PC-3 (cell line): ENCODE measurements around the gene C14orf93. TPM values are rescaled to one million over a fixed set of nuclear protein-coding genes. Genes with fewer than 3 reads are reported as not detected.

ENCODE experiments used
- ATAC-seq: fragments of 200-7000 bp; cut with Tn5 transposase; 2 replicates; pipeline ENCODE4 v1.9.1; 2020; ENCODE audit warnings: mild to moderate bottlenecking, moderate library complexity
- BruUV-seq: library from RNA; stranded (reverse); fragments of 400-500 nt; replicated peaks from 2 replicates; lab custom pipeline; 2021; lab: Mats Ljungman, UMichigan
- CTCF ChIA-PET: fragments of 300-600 bp; sonication (Branson Sonifier 250); formaldehyde crosslinking; loops from one replicate; lab custom pipeline; 2022; ENCODE audit warnings: antibody characterized with exemption; lab: Charles Lee
- POLR2A ChIA-PET: fragments of 300-600 bp; sonication (Branson Sonifier 250); formaldehyde crosslinking; loops from one replicate; lab custom pipeline; 2022; ENCODE audit warnings: antibody characterized with exemption; ENCODE audit not compliant: unreplicated experiment; lab: Charles Lee
- DNase-seq: peaks from one replicate; pipeline ENCODE4 v3.0.0-alpha.2; 2015
- H2AFZ ChIP-seq: fragments of 300-600 bp; sonication (generic); 2 replicates; pipeline ENCODE4 v1.6.0; 2016; ENCODE audit warnings: antibody characterized with exemption, low read length
- H3F3A ChIP-seq: fragments of 300-600 bp; sonication (generic); one replicate; pipeline ENCODE4 v1.6.0; 2017; ENCODE audit warnings: antibody characterized with exemption, low read length, control low read depth, mild to moderate bottlenecking; ENCODE audit not compliant: unreplicated experiment
- H3K27ac ChIP-seq: fragments of 300-600 bp; sonication (generic); 2 replicates; pipeline ENCODE4 v1.5.1; 2016; ENCODE audit warnings: mild to moderate bottlenecking, low read length
- H3K27me3 ChIP-seq: fragments of 300-600 bp; sonication (generic); 2 replicates; pipeline ENCODE4 v1.6.1; 2016; ENCODE audit warnings: low read length, mixed read lengths
- H3K36me3 ChIP-seq: fragments of 300-600 bp; sonication (generic); 2 replicates; pipeline ENCODE4 v1.6.1; 2016; ENCODE audit warnings: low read depth, mixed run types, low read length, mixed read lengths
- H3K4me1 ChIP-seq: fragments of 300-600 bp; sonication (generic); 2 replicates; pipeline ENCODE4 v1.5.1; 2016; ENCODE audit warnings: low read length; ENCODE audit not compliant: insufficient read depth
- H3K4me2 ChIP-seq: fragments of 300-600 bp; sonication (generic); 2 replicates; pipeline ENCODE4 v1.6.0; 2016; ENCODE audit warnings: low read length
- H3K4me3 ChIP-seq: fragments of 300-600 bp; sonication (generic); 2 replicates; pipeline ENCODE4 v1.5.1; 2016; ENCODE audit warnings: mild to moderate bottlenecking, low read length, mixed read lengths
- H3K79me2 ChIP-seq: fragments of 300-600 bp; sonication (generic); 2 replicates; pipeline ENCODE4 v1.6.1; 2017; ENCODE audit warnings: low read length, mixed read lengths
- H3K9ac ChIP-seq: fragments of 300-600 bp; sonication (generic); 2 replicates; pipeline ENCODE4 v1.6.0; 2016; ENCODE audit warnings: mild to moderate bottlenecking, low read length
- H3K9me2 ChIP-seq: fragments of 300-600 bp; sonication (generic); replicated peaks from 2 replicates; pipeline ENCODE4 v1.6.1; 2016; ENCODE audit warnings: mixed run types, low read length, mixed read lengths
- H3K9me3 ChIP-seq: fragments of 300-600 bp; sonication (generic); 2 replicates; pipeline ENCODE4 v1.6.1; 2016; ENCODE audit warnings: low read length, mixed read lengths
- H4K20me1 ChIP-seq: fragments of 300-600 bp; sonication (generic); 2 replicates; pipeline ENCODE4 v1.6.1; 2016; ENCODE audit warnings: low read length, mixed read lengths
- EZH2 ChIP-seq: fragments of 300-600 bp; sonication (generic); IDR thresholded peaks from one replicate; pipeline ENCODE4 v1.6.1; 2017; ENCODE audit warnings: antibody characterized with exemption, mild to moderate bottlenecking, low read length; ENCODE audit not compliant: unreplicated experiment
- EZH2phosphoT487 ChIP-seq: fragments of 300-600 bp; sonication (generic); IDR thresholded peaks from 2 replicates; pipeline ENCODE4 v1.6.1; 2018; ENCODE audit warnings: mild to moderate bottlenecking, antibody characterized with exemption, low read length, borderline replicate concordance
- intact Hi-C: fragments of 100-400 bp; cut with micrococcal nuclease; formaldehyde crosslinking; loops from 2 replicates; pipeline ENCODE4 v1.9.0; 2023
- total RNA-seq: library from RNA; depleted of rRNA; stranded (reverse); fragments of >200 nt; gene quantifications from 2 replicates; pipeline ENCODE4 v1.2.3, GENCODE V29; 2014
- TF ChIP-seq, protein P1 (sequence below): fragments of 300-600 bp; sonication (generic); conservative IDR thresholded peaks from 2 replicates; pipeline ENCODE4 v1.5.1; 2017; ENCODE audit warnings: antibody characterized with exemption, low read depth, mild to moderate bottlenecking, low read length

Gene C14orf93
- total RNA-seq, 1 experiment from 2014 or later, result 5.8 TPM

DNA sequence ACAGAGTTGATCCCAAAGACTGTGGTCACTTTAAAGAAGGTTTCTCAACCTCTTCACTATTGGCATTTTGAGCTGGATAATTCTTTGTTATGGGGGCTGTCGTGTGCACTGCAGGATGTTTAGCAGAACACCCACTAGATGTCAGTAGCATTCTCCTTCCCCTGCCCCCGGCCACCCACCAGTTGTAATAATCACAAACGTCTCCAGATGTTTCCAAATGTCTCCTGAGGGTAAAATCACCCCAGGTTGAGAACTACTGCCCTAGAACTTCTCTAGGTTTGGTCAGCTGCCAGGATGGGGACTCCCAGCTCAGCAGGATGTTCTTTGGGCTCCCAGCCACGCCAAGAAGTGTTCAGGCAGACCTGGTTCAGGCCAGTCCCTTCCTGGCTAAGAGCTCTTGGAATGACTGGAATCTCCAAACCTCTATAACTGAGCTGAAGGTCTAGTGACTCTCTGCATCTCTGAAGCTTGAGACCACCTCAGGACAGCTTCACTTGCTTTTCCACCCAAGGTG is 15.1 kb downstream of the C14orf93 start:
- intact Hi-C loops, result loop anchor here (1.0 to 2.0 kb wide), 2 partner anchors 30 to 63 kb away; no protein-coding TSS in a partner anchor
- Histone ChIP-seq H2AFZ (peak overlapping the region; percentile 63), H3K27ac (no peak overlapping the region), H3K9ac (no peak overlapping the region), H3K27me3 (no peaks in the 10 kb centered on the region), H3K9me2 (no peaks in the 10 kb centered on the region), H3K79me2 (no peaks in the 10 kb centered on the region), H3K36me3 (no peaks in the 10 kb centered on the region), H3K4me2 (peak overlapping the region; percentile 22; the same call in 1 of the 2 replicates), H3K9me3 (no peaks in the 10 kb centered on the region), H3F3A (no peaks in the 10 kb centered on the region), H3K4me3 (no peak overlapping the region), H3K4me1 (peaks cover 5% of the 10 kb centered on the region; the same call in 1 of the 2 replicates), H4K20me1 (no peaks in the 10 kb centered on the region)
- ChIA-PET CTCF (interaction anchor here (0.6 to 2.7 kb wide), 13 partner anchors 9 to 707 kb away, joined by 3 to 22 read pairs (median 6); partner anchors contain the start of genes C14orf119 and CDH24), POLR2A (interaction anchor here (0.6 kb wide), 2 partner anchors 11 to 124 kb away, joined by 3 to 5 read pairs; no protein-coding TSS in a partner anchor)
- DNase-seq (peak; percentile 52), ATAC-seq (peak; percentile 90)
- BruUV-seq, result no TSS peak
- TF ChIP-seq, protein P1, sequence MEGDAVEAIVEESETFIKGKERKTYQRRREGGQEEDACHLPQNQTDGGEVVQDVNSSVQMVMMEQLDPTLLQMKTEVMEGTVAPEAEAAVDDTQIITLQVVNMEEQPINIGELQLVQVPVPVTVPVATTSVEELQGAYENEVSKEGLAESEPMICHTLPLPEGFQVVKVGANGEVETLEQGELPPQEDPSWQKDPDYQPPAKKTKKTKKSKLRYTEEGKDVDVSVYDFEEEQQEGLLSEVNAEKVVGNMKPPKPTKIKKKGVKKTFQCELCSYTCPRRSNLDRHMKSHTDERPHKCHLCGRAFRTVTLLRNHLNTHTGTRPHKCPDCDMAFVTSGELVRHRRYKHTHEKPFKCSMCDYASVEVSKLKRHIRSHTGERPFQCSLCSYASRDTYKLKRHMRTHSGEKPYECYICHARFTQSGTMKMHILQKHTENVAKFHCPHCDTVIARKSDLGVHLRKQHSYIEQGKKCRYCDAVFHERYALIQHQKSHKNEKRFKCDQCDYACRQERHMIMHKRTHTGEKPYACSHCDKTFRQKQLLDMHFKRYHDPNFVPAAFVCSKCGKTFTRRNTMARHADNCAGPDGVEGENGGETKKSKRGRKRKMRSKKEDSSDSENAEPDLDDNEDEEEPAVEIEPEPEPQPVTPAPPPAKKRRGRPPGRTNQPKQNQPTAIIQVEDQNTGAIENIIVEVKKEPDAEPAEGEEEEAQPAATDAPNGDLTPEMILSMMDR, result peak; percentile 76
- no peak for TF ChIP-seq EZH2phosphoT487
- no peak for TF ChIP-seq EZH2

DNA sequence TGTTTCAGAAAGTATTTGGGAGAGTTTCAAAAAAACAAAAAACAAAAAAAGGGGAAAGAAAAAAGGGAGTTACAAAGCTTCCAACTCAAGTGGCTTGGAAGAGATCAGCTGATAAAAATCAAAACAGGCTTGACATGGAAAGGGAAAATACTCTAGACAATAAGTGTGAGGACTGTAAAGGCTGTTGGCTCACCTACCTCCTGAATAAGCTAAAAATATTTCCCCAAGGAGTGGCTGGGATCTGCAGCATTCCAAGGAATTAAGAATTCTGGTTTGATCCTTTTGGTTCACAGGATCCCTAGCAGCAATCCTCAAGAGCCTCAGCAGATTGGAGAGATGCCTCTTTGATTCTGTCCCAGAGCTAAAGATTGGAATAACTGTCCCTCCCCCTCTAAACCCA is 16.4 kb downstream of the C14orf93 start:
- no peaks in the 10 kb centered on the region for H3K9me2 ChIP-seq
- no peak overlapping the region for H3K4me3 ChIP-seq
- ChIA-PET CTCF (interaction anchor here (1.5 kb wide), 1 partner anchor 75 kb away, joined by 4 read pairs; no protein-coding TSS in a partner anchor), POLR2A (no interaction called here)
- TF ChIP-seq EZH2phosphoT487 (no peak), EZH2 (no peak)
- TF ChIP-seq, protein P1, result no peak
- no peak overlapping the region for H3K4me2 ChIP-seq
- DNase-seq (no peak), ATAC-seq (no peak)
- H3K36me3 ChIP-seq, result no peaks in the 10 kb centered on the region
- no peak overlapping the region for H2AFZ ChIP-seq
- H3K4me1 ChIP-seq, result peaks cover 5% of the 10 kb centered on the region; the same call in 1 of the 2 replicates
- H3K27ac ChIP-seq, result no peak overlapping the region
- no peaks in the 10 kb centered on the region for H3F3A ChIP-seq
- no peaks in the 10 kb centered on the region for H3K27me3 ChIP-seq
- BruUV-seq, result no TSS peak
- intact Hi-C loops, result no loop called here
- no peaks in the 10 kb centered on the region for H3K9me3 ChIP-seq
- H3K79me2 ChIP-seq, result no peaks in the 10 kb centered on the region
- no peaks in the 10 kb centered on the region for H4K20me1 ChIP-seq
- H3K9ac ChIP-seq, result no peak overlapping the region

DNA sequence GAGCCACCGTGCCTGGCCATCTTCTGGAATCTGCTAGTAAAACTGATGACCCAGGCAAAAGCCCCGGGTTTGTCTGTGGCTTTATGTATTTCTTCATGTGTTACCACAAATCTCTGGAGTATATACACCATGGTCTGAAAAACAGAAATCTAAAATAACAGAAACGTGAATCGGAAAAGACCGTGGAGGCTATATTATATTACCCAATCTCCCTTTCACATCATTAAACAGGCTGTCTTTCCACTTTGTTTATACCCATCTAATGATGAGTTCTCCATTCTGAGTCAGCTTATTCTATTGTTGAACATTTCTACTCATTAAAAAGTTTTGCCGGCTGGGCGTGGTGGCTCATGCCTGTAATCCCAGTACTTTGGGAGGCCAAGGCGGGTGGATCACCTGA is 18.1 kb downstream of the C14orf93 start:
- DNase-seq (no peak), ATAC-seq (peak; percentile 37; the same call in 1 of the 2 replicates)
- H3K27ac ChIP-seq, result no peak overlapping the region
- no peak overlapping the region for H3K4me3 ChIP-seq
- H3K36me3 ChIP-seq, result no peaks in the 10 kb centered on the region
- intact Hi-C loops, result no loop called here
- H3K4me1 ChIP-seq, result peaks cover 5% of the 10 kb centered on the region; the same call in 1 of the 2 replicates
- no peak overlapping the region for H3K4me2 ChIP-seq
- TF ChIP-seq EZH2phosphoT487 (no peak), EZH2 (no peak)
- TF ChIP-seq, protein P1, result no peak
- H3K27me3 ChIP-seq, result no peaks in the 10 kb centered on the region
- H3K9me2 ChIP-seq, result no peaks in the 10 kb centered on the region
- no peak overlapping the region for H3K9ac ChIP-seq
- ChIA-PET CTCF (no interaction called here), POLR2A (no interaction called here)
- H3K79me2 ChIP-seq, result no peaks in the 10 kb centered on the region
- H3F3A ChIP-seq, result no peaks in the 10 kb centered on the region
- no peaks in the 10 kb centered on the region for H3K9me3 ChIP-seq
- BruUV-seq, result no TSS peak
- H2AFZ ChIP-seq, result no peak overlapping the region
- H4K20me1 ChIP-seq, result no peaks in the 10 kb centered on the region
